ENCODE data around the gene ABCC11. TPM values are rescaled to one million over a fixed set of nuclear protein-coding genes. Genes with fewer than 3 reads are reported as not detected.

ABCC11 gene
- total and polyA plus RNA-seq, 2 of the 4 experiments (the other 2 are of a cell fraction): 0.09 to 0.18 TPM

DNA sequence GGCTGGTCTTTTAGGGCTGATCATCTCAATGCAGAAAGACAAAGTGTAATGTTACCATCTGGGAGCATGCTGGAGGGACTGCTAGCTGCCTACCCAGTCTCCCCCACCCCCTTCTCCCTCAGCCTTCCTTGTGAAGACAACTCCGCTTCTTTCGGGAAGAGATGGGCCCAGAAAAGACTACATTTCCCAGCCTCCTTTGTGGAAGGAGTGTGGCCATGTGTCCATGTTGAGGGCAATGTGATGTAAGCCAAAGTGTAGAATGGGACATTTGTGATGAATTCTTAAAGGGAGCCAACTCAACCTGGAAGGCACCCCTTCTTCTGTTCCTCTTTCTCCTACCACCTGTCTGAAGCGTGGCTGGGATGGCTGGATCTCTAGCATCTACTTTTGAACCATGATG is 107.8 kb downstream of the ABCC11 start:
- H3K4me1 ChIP-seq (ENCODE audit: control insufficient read depth, insufficient read depth, low read length): peaks cover 3% of the 10 kb centered on the region; the same call in 1 of the 2 replicates
- H2BK5ac ChIP-seq (ENCODE audit: low read depth, low read length, poor library complexity, severe bottlenecking): no peak overlapping the region
- H3K79me1 ChIP-seq (ENCODE audit: low read depth in 1 of 2, low read length in 2 of 2): no peaks in the 10 kb centered on the region
- H3K9me1 ChIP-seq (ENCODE audit: insufficient read depth, low read length): no peaks in the 10 kb centered on the region
- H3K4ac ChIP-seq (ENCODE audit: low read depth, low read length): no peak overlapping the region
- no peak overlapping the region for H4K91ac ChIP-seq (ENCODE audit: insufficient read depth, low read depth, low read length)
- no peaks in the 10 kb centered on the region for H4K20me1 ChIP-seq (ENCODE audit: insufficient read depth, low read length)
- H3K27me3 ChIP-seq (ENCODE audit: control insufficient read depth, insufficient read depth, low read length): no peaks in the 10 kb centered on the region
- H4K5ac ChIP-seq (ENCODE audit: low read depth, low read length): no peak overlapping the region
- dilution Hi-C loops (cut with HindIII; ENCODE audit: low sequenced_read_pairs, unreplicated experiment): no loop called here
- no peak overlapping the region for H3K18ac ChIP-seq (ENCODE audit: low read depth, low read length)
- ATAC-seq (ENCODE audit: low read depth) (no peak), DNase-seq (no peak)
- no peaks in the 10 kb centered on the region for H3K9me3 ChIP-seq (ENCODE audit: control insufficient read depth, insufficient read depth, low read length)
- no peak overlapping the region for H2BK20ac ChIP-seq (ENCODE audit: low read depth, low read length)
- no peak overlapping the region for H3K4me2 ChIP-seq (ENCODE audit: low read depth, low read length)
- no CpG with 5 or more reads among the region's 3 CpGs for whole genome bisulfite sequencing, 2 experiments (ENCODE audit: extremely low coverage in 2 of 2, insufficient read length in 1 of 2)
- in situ Hi-C loops (cut with MboI; ENCODE audit: low sequenced_read_pairs): no loop called here
- no peak overlapping the region for H3K14ac ChIP-seq (replicated peaks; ENCODE audit: low read depth, low read length)
- no peak overlapping the region for H3K9ac ChIP-seq (ENCODE audit: low read depth, low read length)
- H3K4me3 ChIP-seq (ENCODE audit: insufficient read depth, low read depth, low read length): no peak overlapping the region
- H2BK15ac ChIP-seq (ENCODE audit: low read depth, low read length): no peak overlapping the region
- no peak overlapping the region for H3K56ac ChIP-seq (ENCODE audit: extremely low read depth, insufficient read depth, low read length)
- H3K27ac ChIP-seq (ENCODE audit: insufficient read depth, low read length): no peak overlapping the region
- TF ChIP-seq RFX5 (IDR thresholded peaks at IDR 0.05; ENCODE audit: low read depth, low read length) (no peak), MAFK (IDR thresholded peaks at IDR 0.05; ENCODE audit: low read depth, low read length) (no peak), FOS (IDR thresholded peaks at IDR 0.05; ENCODE audit: low read depth, low read length) (no peak), NFE2L2 (IDR thresholded peaks at IDR 0.05; ENCODE audit: low read depth, low read length) (no peak), MXI1 (IDR thresholded peaks at IDR 0.05; ENCODE audit: borderline replicate concordance, low read depth, low read length) (no peak), CHD1 (IDR thresholded peaks at IDR 0.05; ENCODE audit: low read depth, low read length) (no peak)
- TF ChIP-seq, protein P1, sequence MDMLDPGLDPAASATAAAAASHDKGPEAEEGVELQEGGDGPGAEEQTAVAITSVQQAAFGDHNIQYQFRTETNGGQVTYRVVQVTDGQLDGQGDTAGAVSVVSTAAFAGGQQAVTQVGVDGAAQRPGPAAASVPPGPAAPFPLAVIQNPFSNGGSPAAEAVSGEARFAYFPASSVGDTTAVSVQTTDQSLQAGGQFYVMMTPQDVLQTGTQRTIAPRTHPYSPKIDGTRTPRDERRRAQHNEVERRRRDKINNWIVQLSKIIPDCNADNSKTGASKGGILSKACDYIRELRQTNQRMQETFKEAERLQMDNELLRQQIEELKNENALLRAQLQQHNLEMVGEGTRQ (IDR thresholded peaks at IDR 0.05; ENCODE audit: low read depth, low read length): no peak
- TF ChIP-seq, protein P2, sequence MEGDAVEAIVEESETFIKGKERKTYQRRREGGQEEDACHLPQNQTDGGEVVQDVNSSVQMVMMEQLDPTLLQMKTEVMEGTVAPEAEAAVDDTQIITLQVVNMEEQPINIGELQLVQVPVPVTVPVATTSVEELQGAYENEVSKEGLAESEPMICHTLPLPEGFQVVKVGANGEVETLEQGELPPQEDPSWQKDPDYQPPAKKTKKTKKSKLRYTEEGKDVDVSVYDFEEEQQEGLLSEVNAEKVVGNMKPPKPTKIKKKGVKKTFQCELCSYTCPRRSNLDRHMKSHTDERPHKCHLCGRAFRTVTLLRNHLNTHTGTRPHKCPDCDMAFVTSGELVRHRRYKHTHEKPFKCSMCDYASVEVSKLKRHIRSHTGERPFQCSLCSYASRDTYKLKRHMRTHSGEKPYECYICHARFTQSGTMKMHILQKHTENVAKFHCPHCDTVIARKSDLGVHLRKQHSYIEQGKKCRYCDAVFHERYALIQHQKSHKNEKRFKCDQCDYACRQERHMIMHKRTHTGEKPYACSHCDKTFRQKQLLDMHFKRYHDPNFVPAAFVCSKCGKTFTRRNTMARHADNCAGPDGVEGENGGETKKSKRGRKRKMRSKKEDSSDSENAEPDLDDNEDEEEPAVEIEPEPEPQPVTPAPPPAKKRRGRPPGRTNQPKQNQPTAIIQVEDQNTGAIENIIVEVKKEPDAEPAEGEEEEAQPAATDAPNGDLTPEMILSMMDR (conservative IDR thresholded peaks at IDR 0.05; ENCODE audit: low read depth, low read length): no peak
- H2AK5ac ChIP-seq (ENCODE audit: low read depth, low read length): no peak overlapping the region
- BruUV-seq (replicated peaks): no TSS peak
- intact Hi-C loops (cut with micrococcal nuclease): no loop called here
- ChIA-PET POLR2A (ENCODE audit: unreplicated experiment) (no interaction called here), CTCF (no interaction called here)
- no peaks in the 10 kb centered on the region for H3K36me3 ChIP-seq (ENCODE audit: control insufficient read depth, insufficient read depth, low read length)
- H3K23ac ChIP-seq (ENCODE audit: low read depth, low read length): no peak overlapping the region
- H2AFZ ChIP-seq (replicated peaks; ENCODE audit: low read length, poor library complexity): no peak overlapping the region
- no peak overlapping the region for H4K8ac ChIP-seq (ENCODE audit: low read depth in 2 of 2, low read length in 2 of 2)
- H2AK9ac ChIP-seq (replicated peaks; ENCODE audit: low read depth, low read length, poor library complexity): no peak overlapping the region
- no peak overlapping the region for H2BK120ac ChIP-seq (ENCODE audit: low read depth, low read length)

All from IMR-90 (cell line).